Measurements from ENCODE around the gene HOGA1. TPM values are rescaled to one million over a fixed set of nuclear protein-coding genes. Genes with fewer than 3 reads are reported as not detected.
A peak's percentile ranks its signal among the peaks of the same experiment; 100 is the strongest.

Gene HOGA1
- total and polyA plus RNA-seq, 2 of the 13 experiments (the other 11 are each of a cell fraction or from before 2014, with no cell fraction given) = 7.6 to 19.5 TPM

- TF ChIP-seq, protein P1, sequence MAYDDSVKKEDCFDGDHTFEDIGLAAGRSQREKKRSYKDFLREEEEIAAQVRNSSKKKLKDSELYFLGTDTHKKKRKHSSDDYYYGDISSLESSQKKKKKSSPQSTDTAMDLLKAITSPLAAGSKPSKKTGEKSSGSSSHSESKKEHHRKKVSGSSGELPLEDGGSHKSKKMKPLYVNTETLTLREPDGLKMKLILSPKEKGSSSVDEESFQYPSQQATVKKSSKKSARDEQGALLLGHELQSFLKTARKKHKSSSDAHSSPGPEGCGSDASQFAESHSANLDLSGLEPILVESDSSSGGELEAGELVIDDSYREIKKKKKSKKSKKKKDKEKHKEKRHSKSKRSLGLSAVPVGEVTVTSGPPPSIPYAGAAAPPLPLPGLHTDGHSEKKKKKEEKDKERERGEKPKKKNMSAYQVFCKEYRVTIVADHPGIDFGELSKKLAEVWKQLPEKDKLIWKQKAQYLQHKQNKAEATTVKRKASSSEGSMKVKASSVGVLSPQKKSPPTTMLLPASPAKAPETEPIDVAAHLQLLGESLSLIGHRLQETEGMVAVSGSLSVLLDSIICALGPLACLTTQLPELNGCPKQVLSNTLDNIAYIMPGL (CRISPR knock-in tag; IDR thresholded peaks at IDR 0.05; ENCODE audit: borderline replicate concordance in 1 of 2, low read depth in 1 of 2) = 0 out of 4 replicates have a peak, but pooled peaks of 1 of the 2 experiments have one; percentile 15
- TF ChIP-seq, protein P2, sequence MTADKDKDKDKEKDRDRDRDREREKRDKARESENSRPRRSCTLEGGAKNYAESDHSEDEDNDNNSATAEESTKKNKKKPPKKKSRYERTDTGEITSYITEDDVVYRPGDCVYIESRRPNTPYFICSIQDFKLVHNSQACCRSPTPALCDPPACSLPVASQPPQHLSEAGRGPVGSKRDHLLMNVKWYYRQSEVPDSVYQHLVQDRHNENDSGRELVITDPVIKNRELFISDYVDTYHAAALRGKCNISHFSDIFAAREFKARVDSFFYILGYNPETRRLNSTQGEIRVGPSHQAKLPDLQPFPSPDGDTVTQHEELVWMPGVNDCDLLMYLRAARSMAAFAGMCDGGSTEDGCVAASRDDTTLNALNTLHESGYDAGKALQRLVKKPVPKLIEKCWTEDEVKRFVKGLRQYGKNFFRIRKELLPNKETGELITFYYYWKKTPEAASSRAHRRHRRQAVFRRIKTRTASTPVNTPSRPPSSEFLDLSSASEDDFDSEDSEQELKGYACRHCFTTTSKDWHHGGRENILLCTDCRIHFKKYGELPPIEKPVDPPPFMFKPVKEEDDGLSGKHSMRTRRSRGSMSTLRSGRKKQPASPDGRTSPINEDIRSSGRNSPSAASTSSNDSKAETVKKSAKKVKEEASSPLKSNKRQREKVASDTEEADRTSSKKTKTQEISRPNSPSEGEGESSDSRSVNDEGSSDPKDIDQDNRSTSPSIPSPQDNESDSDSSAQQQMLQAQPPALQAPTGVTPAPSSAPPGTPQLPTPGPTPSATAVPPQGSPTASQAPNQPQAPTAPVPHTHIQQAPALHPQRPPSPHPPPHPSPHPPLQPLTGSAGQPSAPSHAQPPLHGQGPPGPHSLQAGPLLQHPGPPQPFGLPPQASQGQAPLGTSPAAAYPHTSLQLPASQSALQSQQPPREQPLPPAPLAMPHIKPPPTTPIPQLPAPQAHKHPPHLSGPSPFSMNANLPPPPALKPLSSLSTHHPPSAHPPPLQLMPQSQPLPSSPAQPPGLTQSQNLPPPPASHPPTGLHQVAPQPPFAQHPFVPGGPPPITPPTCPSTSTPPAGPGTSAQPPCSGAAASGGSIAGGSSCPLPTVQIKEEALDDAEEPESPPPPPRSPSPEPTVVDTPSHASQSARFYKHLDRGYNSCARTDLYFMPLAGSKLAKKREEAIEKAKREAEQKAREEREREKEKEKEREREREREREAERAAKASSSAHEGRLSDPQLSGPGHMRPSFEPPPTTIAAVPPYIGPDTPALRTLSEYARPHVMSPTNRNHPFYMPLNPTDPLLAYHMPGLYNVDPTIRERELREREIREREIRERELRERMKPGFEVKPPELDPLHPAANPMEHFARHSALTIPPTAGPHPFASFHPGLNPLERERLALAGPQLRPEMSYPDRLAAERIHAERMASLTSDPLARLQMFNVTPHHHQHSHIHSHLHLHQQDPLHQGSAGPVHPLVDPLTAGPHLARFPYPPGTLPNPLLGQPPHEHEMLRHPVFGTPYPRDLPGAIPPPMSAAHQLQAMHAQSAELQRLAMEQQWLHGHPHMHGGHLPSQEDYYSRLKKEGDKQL (CRISPR knock-in tag; IDR thresholded peaks at IDR 0.05; ENCODE audit: low read depth) = no peak
- peak; percentile 58; the same call in 1 of the 2 replicates for TF ChIP-seq POLR2G (IDR thresholded peaks at IDR 0.05; ENCODE audit: low read depth, low read length)
- TF ChIP-seq, protein P3, sequence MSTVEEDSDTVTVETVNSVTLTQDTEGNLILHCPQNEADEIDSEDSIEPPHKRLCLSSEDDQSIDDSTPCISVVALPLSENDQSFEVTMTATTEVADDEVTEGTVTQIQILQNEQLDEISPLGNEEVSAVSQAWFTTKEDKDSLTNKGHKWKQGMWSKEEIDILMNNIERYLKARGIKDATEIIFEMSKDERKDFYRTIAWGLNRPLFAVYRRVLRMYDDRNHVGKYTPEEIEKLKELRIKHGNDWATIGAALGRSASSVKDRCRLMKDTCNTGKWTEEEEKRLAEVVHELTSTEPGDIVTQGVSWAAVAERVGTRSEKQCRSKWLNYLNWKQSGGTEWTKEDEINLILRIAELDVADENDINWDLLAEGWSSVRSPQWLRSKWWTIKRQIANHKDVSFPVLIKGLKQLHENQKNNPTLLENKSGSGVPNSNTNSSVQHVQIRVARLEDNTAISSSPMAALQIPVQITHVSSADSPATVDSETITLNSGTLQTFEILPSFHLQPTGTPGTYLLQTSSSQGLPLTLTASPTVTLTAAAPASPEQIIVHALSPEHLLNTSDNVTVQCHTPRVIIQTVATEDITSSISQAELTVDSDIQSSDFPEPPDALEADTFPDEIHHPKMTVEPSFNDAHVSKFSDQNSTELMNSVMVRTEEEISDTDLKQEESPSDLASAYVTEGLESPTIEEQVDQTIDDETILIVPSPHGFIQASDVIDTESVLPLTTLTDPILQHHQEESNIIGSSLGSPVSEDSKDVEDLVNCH (CRISPR knock-in tag; IDR thresholded peaks at IDR 0.05) = no peak
- TF ChIP-seq IKZF4 (CRISPR knock-in tag; IDR thresholded peaks at IDR 0.05; ENCODE audit: borderline replicate concordance, low read depth, not compliant biosample characterization) = no peak
- TF ChIP-seq, protein P4, sequence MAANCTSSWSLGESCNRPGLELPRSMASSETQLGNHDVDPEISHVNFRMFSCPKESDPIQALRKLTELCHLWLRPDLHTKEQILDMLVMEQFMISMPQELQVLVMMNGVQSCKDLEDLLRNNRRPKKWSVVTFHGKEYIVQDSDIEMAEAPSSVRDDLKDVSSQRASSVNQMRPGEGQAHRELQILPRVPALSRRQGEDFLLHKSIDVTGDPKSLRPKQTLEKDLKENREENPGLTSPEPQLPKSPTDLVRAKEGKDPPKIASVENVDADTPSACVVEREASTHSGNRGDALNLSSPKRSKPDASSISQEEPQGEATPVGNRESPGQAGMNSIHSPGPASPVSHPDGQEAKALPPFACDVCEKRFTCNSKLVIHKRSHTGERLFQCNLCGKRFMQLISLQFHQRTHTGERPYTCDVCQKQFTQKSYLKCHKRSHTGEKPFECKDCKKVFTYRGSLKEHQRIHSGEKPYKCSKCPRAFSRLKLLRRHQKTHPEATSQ (CRISPR knock-in tag; IDR thresholded peaks at IDR 0.05; ENCODE audit: borderline replicate concordance) = no peak
- peak; percentile 75; the same call in 1 of the 2 replicates for TF ChIP-seq SAP130 (CRISPR knock-in tag; IDR thresholded peaks at IDR 0.05; ENCODE audit: low read depth)
- TF ChIP-seq CC2D1A (CRISPR knock-in tag; IDR thresholded peaks at IDR 0.05) = no peak
- TF ChIP-seq, protein P5, sequence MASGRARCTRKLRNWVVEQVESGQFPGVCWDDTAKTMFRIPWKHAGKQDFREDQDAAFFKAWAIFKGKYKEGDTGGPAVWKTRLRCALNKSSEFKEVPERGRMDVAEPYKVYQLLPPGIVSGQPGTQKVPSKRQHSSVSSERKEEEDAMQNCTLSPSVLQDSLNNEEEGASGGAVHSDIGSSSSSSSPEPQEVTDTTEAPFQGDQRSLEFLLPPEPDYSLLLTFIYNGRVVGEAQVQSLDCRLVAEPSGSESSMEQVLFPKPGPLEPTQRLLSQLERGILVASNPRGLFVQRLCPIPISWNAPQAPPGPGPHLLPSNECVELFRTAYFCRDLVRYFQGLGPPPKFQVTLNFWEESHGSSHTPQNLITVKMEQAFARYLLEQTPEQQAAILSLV (CRISPR knock-in tag; IDR thresholded peaks at IDR 0.05; ENCODE audit: borderline replicate concordance) = no peak
- TF ChIP-seq NR2F6 (IDR thresholded peaks at IDR 0.05) = 0 out of 2 replicates have a peak, but pooled peaks have one; percentile 18
- no peak for TF ChIP-seq NR2F6 (CRISPR knock-in tag; IDR thresholded peaks at IDR 0.05)
- no peak for TF ChIP-seq MBNL3 (CRISPR knock-in tag; conservative IDR thresholded peaks at IDR 0.05)
- no peak; the same call in 1 of the 2 replicates for TF ChIP-seq ZNF572 (CRISPR knock-in tag; IDR thresholded peaks at IDR 0.05)
- TF ChIP-seq NR1H2 (CRISPR knock-in tag; IDR thresholded peaks at IDR 0.05; ENCODE audit: borderline replicate concordance, low read depth) = no peak
- no peak for TF ChIP-seq SNRNP70 (IDR thresholded peaks at IDR 0.05; ENCODE audit: low read depth, low read length)
- TF ChIP-seq ZNF737 (CRISPR knock-in tag; IDR thresholded peaks at IDR 0.05; ENCODE audit: borderline replicate concordance) = no peak
Measured at GRCh38 chr10:97584060-97584797, at the start of gene HOGA1 (continued).

Data from HepG2 (cell line).